ENCODE data around the gene LMF1.

LMF1 gene

GRCh38 chr16:929227-930073 is 41.3 kb downstream of the LMF1 start:
- no peak for DNase-seq (ENCODE audit: low read depth, low spot score)

GRCh38 chr16:928526-928925 is 42.3 kb downstream of the LMF1 start:
- no peak for DNase-seq (ENCODE audit: low read depth, low spot score)

- DNase-seq (ENCODE audit: low read depth, low spot score): no peak
These were observed 42.9 kb downstream of the LMF1 start for GRCh38 chr16:927931-928330.

- no peak for DNase-seq (ENCODE audit: low read depth, low spot score)
These were observed 43.4 kb downstream of the LMF1 start for GRCh38 chr16:927406-927805.

GRCh38 chr16:926715-927114 is 44.1 kb downstream of the LMF1 start:
- DNase-seq (ENCODE audit: low read depth, low spot score): no peak

GRCh38 chr16:924806-925205 is 46.0 kb downstream of the LMF1 start:
- no peak for DNase-seq (ENCODE audit: low read depth, low spot score)

GRCh38 chr16:924063-924462 is 46.7 kb downstream of the LMF1 start:
- no peak for DNase-seq (ENCODE audit: low read depth, low spot score)

GRCh38 chr16:923184-923583 is 47.6 kb downstream of the LMF1 start:
- no peak for DNase-seq (ENCODE audit: low read depth, low spot score)

- DNase-seq (ENCODE audit: low read depth, low spot score): no peak
These were observed 48.7 kb downstream of the LMF1 start for GRCh38 chr16:922051-922450.

GRCh38 chr16:921321-921905 is 49.4 kb downstream of the LMF1 start:
- DNase-seq (ENCODE audit: low read depth, low spot score): no peak

- no peak for DNase-seq (ENCODE audit: low read depth, low spot score)
These were observed 50.1 kb downstream of the LMF1 start for GRCh38 chr16:920717-921116.

- DNase-seq (ENCODE audit: low read depth, low spot score): no peak
These were observed 50.6 kb downstream of the LMF1 start for GRCh38 chr16:920051-920681.

GRCh38 chr16:919658-920050 is 51.1 kb downstream of the LMF1 start:
- no peak for DNase-seq (ENCODE audit: low read depth, low spot score)

- no peak for DNase-seq (ENCODE audit: low read depth, low spot score)
These were observed 51.8 kb downstream of the LMF1 start for GRCh38 chr16:918741-919657.

GRCh38 chr16:918068-918467 is 52.7 kb downstream of the LMF1 start:
- no peak for DNase-seq (ENCODE audit: low read depth, low spot score)

GRCh38 chr16:917591-918061 is 53.2 kb downstream of the LMF1 start:
- no peak for DNase-seq (ENCODE audit: low read depth, low spot score)

- no peak for DNase-seq (ENCODE audit: low read depth, low spot score)
These were observed 54.6 kb downstream of the LMF1 start for GRCh38 chr16:916035-916799.

GRCh38 chr16:915546-915945 is 55.2 kb downstream of the LMF1 start:
- no peak for DNase-seq (ENCODE audit: low read depth, low spot score)

GRCh38 chr16:914440-914839 is 56.3 kb downstream of the LMF1 start:
- no peak for DNase-seq (ENCODE audit: low read depth, low spot score)

- DNase-seq (ENCODE audit: low read depth, low spot score): no peak
These were observed 56.9 kb downstream of the LMF1 start for GRCh38 chr16:913817-914439.
